GM12864 (cell line): ENCODE results near the gene FNDC3A.

ENCODE experiments used
- DNase-seq: peaks from one replicate; pipeline ENCODE4 v3.0.0-alpha.2; 2011; ENCODE audit warnings: low read depth
- H3K4me3 ChIP-seq: 2 replicates; pipeline ENCODE4 v1.5.1; 2011; ENCODE audit warnings: mild to moderate bottlenecking, low read depth, low read length, control low read depth
- CTCF ChIP-seq: IDR thresholded peaks from 2 replicates; pipeline ENCODE4 v1.5.1; 2011; ENCODE audit warnings: low read depth, mild to moderate bottlenecking, moderate library complexity, low read length, control low read depth, inconsistent platforms; ENCODE audit errors: missing control alignments

Gene FNDC3A

DNA sequence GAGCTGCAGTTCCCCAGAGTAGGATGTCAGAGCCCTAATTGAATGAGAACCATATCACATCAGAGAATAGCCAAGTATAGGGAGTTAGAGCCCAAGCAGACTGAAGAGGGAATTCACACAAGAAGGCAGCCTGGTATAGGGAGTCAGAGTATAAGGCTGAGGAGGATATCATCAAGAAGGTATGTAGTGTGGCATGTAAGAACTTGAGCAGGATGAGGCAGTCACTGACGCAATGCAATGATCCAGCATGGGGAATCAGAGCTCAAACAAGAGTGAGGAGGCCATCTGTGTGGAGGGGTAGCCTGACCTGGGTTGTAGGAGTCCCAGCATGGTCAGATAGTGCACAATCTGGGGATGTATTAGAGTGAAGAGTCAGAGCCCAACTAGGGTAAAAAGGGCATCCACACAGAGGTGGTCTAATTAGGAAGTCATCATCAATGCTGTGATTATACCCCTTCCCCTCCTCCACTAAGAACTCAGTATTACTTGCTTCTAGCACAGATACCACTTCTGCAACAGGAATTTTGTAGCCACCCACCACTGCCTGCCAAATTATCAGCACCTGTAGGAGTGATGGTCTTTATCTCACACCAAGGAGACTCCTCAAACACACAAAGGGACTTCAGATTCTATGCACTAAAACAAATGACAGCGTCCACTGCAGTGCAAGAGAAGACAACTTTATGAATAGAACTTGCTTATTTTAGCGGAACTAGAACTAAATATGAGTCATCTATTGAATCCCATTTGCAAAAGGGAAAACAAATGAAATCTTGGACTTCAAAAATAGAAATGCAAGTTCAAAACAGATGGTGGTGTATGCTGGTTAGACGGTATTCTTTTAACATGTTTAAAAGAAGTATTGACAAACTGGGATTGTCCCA, 107.2 kb downstream of the FNDC3A start:
- no peak overlapping the region for H3K4me3 ChIP-seq
- TF ChIP-seq CTCF: no peak
- DNase-seq: peak; percentile 49

DNA sequence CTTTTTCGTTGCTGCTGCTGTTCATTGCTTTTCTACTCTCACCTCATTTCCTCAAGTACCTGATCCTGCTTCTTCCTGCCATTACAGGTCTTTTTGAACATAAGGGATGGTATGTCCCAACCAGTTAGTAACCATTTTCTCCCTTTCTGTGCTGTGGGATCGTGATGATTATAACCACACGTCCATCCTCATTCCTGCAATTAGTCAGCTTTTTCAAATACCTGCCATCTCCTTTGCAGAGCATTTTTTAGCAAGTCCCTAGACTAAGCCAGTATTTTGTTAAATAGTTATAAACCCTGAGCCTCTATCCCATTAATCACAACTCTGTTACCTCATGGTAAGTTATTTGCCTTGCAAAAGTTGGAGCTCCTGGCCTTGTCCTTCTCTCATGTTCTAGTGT, 109.2 kb downstream of the FNDC3A start:
- DNase-seq: no peak
- H3K4me3 ChIP-seq: no peak overlapping the region
- TF ChIP-seq CTCF: no peak

- DNase-seq: no peak
- no peak overlapping the region for H3K4me3 ChIP-seq
- TF ChIP-seq CTCF: no peak
Measured at GRCh38 chr13:49086722-49087121, 111.0 kb downstream of the FNDC3A start.

- no peak for TF ChIP-seq CTCF
- no peak overlapping the region for H3K4me3 ChIP-seq
- DNase-seq: no peak
Measured at GRCh38 chr13:49093376-49093775, 117.7 kb downstream of the FNDC3A start.

DNA sequence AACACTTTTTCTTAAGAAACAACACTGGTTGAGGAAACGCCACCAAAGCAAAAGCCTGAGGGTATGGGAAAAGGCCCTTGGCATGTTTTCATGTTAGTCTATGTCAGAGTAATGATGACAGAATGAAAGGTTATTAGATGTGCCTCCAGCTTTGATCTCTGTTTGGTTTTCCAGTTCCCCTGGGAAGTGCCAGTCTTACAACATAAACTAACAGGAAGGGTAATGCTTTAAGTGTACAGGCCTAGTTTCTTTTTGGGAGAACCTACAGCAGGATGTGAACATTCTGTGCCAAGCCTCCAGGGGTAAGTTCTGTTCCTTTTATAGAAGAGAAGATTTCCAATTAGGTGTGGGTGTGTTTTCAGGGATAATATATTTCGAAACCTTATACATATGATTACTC, 121.7 kb downstream of the FNDC3A start:
- no peak overlapping the region for H3K4me3 ChIP-seq
- no peak for DNase-seq
- no peak for TF ChIP-seq CTCF

DNA sequence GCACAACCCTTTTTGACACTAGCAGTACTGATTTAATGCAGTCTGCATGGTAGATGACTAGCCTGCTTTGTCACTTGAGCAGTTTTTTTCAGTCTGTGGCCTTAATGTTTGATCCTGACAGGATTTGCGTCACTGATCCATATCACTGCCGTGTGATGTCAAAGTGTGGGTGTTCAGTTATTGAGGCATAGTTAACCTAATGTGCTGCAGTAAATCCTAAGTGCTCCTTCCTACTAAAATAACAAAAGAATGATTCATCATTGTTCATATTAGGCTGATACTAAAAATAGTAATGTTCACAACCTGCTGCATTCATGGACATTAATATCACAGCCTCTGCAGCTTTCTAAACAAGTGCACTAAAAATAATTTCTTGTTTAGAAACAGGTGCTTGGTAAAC, 122.5 kb downstream of the FNDC3A start:
- TF ChIP-seq CTCF: no peak
- DNase-seq: no peak
- no peak overlapping the region for H3K4me3 ChIP-seq
